Measurements from ENCODE around the gene PLET1.
A peak's percentile ranks its signal among the peaks of the same experiment; 100 is the strongest.

The PLET1 gene

DNA sequence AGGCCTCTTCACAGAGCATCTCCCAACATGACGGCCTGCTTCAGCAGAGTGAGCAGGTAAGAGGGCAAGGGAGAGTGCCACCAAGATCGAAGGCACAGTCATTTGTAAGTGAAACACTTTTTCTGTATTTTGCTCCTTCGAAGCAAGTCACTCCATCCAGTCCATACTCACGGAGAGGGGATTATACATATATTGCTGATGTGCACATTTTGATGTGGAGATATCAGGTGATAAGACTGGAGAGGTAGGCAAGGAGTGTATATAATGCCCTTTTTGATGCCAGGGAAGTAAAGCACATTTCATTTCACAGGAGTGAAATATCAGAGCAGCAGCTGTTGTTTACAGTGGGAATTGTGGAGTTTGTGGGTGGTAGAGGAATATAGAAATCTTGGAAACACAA is 23.2 kb downstream of the PLET1 start:
- no peak for DNase-seq

DNA sequence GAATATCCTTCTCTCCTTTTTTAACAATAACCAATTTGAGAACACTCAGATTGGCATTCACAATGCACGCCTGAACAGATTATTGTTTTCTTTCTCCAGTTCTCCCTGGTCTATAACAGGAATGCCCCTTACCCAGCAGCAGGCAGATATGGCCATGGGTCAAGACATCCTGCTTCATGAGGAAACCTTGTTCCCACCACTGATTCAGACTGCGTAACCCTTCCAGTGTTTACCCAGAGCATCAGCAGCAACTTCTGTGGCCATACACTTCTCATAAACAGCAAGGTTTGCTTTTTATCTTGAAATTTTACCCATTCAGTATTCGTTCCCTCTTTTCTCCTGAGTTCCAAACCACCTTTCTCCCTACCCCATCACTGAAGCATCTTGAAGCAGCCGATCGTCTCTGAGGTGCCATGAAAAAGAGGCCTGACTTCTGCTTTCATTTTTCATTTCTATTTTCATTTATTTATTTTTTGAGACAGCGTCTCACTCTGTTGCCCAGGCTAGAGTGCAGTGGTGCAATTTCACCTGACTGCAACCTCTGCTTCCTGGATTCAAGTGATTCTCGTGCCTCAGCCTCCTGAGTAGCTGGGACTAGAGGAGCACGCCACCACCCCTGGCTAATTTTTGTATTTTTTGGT is 24.8 kb downstream of the PLET1 start:
- DNase-seq = no peak

GRCh38 chr11:112231952-112232351 is 28.7 kb downstream of the PLET1 start:
- DNase-seq = no peak

DNA sequence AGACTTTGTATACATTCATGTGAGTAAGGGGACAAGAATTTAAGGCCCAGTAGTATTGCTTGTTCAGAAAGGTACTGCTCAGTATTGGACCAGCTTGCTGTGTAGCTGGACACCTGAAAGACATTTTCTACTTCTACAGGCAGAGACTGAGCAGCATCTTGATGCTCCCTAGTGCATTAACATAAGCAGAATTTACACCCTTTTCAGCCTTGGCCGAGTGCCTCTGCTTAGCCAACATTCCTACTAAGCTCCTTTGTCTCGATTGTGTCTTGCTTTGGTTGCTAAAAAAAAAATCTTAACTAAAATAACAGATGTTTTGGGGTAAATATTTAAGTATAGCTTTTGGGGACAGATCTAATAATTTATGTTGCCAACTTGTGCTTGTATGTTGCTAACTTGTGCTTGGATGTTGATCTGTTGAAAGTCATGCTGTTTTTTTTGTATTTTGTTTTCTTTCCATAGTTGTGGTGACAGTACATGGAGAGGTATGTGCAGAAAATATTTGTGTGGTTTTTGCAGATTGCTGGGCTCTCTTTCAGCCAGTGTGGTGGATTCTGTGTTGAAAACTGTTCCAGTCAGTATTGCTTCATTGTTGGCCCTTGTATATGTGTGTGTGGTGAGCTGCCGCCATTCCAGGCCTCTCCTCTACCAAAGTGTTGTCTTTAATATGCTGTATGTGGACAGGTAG is 30.8 kb downstream of the PLET1 start:
- DNase-seq = no peak

DNA sequence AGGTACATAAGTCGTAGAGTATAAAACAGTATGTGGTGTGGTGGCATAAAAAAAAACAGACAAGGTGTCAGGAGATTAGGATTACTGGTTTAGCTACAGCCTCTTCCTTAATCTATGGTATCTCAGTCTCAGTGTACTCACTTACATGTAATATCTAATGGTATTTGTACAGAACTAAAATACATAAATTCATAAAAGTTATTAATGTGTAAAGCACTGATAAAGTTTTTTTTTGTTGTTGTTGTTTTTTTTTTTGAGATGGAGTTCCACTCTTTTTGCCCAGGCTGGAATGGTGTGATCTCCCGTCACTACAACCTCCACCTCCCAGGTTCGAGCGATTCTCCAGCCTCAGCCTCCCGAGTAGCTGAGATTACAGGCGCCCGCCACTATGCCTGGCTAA is 31.5 kb downstream of the PLET1 start:
- DNase-seq = no peak

DNA sequence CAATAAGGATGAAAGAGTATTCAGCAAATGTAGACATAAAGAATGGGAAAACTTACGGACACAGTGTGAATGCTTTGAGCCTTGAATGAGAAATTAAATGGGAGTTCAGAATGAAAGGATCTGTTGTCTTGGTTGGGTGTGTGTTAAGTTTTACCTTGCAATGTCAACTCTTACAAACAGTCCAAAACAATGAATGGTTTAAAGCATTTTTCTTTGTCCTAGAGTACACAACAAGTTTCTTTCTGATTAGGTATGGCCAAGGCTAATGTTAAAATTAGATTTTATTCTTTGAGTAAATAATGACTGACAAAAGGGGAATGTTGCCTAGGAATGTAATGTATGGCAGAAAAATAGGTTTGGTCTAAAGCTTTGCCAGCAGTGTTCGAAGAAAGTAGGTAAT is 32.0 kb downstream of the PLET1 start:
- no peak for DNase-seq

- no peak for DNase-seq
These were observed 33.2 kb downstream of the PLET1 start for GRCh38 chr11:112227471-112227870.

GRCh38 chr11:112226831-112227401 is 33.7 kb downstream of the PLET1 start:
- DNase-seq = peak in 1 of 2 experiments; percentile 7

- DNase-seq = peak; percentile 64 to 81
These were observed 34.4 kb downstream of the PLET1 start, which contains the start of gene PTS for GRCh38 chr11:112226062-112226830. PTS (plus strand) TSS chr11:112226428; CDS start chr11:112226444, 16 bp downstream.

DNA sequence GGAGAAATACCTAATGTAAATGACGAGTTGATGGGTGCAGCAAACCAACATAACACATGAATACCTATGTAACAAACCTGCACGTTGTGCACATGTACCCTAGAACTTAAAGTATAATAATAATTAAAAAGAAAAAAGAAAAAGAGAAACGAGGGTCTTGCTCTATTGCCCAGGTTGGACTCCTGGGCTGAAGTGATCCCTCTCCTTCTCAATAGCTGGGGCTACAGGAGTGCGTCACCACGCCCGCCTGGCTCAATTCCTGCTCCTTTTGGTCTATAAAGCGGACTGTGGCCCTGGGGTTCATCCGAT is 35.0 kb downstream of the PLET1 start:
- DNase-seq = no peak

DNA sequence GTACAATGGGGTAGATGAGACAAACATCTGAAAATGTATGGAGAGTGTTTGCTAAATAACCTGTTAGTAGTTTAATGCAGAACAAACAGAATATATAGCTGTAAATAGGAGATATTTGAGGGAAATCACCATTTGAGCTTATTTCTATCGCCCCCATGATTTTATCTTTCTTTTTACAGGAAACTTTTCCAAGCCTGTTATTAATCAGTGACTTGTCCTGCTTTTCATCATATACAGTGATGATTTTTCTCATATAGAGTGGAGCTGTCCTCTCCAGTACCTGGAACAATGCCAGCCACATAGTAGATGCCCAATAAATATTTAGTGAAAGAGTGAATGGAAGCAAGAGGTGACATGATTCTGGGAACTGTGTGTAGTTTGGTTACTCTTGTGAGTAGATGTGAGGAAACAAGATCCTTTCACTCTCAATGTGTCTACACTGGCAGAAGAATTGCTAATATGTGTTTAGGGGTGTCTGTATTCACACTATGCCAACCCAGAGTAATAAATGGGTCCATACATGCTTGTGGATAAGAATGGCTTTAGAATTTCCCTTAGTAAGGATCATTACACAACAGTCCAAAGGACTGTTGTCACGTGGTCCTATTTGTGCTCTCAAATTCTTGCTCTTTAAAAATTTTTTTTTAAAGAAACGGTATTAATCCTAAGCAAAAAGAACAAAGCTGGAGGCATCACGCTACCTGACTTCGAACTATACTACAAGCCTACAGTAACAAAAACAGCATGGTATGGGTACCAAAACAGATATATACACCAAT is 36.7 kb downstream of the PLET1 start:
- DNase-seq = no peak

GRCh38 chr11:112223121-112223520 is 37.5 kb downstream of the PLET1 start:
- DNase-seq = no peak

DNA sequence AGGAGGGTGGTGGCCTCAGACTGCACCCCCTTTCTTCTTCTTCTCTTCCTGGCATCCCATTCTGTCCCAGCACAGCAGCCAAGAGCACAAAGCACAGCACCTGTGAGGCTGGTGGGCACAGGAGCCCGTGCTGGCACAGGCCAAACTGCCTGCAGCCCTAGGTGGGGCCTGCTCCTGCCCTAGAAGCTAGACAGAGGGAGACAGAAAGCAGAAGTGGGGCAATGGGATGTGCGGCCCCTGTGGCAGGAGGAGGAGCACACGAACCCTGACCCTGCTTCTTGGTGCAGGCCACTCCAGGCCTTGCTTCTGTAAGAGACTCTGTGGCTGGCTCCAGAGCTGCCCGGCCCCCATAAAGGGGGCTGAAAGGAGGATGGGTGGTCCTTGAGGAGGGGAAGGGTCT is 38.4 kb downstream of the PLET1 start:
- no peak for DNase-seq

- no peak for DNase-seq
These were observed 39.3 kb downstream of the PLET1 start for GRCh38 chr11:112221274-112221835.

GRCh38 chr11:112219476-112220232 is 41.0 kb downstream of the PLET1 start:
- DNase-seq = peak; percentile 28 to 36

DNA sequence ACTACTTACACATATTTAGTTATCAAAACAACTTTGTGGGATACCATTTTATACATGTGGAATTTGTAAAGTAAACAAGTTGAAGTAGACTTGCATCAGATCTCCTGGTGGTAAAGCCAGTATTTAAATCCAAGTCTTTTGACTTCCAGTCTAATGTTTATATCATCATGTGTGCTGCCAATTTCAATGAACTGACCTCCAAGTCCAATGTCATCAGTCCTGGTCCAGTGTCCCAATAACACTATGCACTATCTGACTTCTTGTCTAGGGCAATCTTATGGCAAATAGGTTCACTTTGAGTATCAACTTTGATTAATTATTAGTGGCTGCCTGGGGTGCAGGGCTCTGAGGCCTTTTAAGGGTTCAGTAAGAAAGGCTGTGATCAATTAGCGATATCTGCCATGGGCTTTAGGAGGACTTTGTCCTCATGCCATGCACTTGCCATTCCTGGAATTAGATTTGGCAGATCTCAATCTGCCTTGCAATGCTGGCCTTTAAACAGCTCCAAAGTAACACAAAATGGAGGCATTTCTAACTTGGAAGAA is 44.0 kb downstream of the PLET1 start:
- DNase-seq = no peak

DNA sequence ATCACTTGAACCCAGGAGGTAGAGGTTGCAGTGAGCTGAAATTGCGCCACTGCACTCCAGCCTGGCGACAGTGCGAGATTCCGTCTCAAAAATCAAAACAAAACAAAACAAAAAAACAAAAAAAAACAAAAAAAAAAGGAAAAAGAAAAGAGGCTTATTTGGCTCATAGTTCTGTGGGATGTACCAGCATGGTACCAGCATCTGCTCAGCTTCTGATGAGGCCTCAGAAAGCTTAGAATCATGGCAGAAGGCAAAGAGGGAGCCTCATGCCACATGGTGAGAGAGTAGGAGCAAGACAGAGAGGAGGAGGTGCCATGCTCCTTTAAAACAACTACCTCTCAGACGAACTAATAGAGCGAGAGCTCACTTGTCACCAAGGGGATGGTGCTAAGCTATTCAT is 45.0 kb downstream of the PLET1 start:
- DNase-seq = no peak

GRCh38 chr11:112213753-112214152 is 46.9 kb downstream of the PLET1 start:
- DNase-seq = no peak

DNA sequence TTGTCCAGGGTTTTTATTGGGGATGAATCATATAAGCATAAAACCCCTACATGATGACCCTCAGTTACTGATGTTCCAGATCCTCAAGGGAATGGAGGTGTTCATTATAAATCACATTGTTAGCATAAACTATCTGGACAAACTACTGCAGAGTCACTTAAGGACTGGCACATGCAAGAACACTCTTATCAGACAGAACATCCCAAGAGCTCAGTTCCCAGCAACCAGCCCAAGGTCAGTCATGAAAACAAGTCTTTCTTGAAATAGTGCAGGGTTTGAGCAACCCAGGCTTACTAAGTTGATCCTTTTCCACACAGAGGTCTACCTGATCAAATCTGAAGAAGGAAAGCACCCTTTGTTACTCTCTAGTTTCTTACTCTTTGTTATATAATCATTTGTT is 48.0 kb downstream of the PLET1 start:
- no peak for DNase-seq

DNA sequence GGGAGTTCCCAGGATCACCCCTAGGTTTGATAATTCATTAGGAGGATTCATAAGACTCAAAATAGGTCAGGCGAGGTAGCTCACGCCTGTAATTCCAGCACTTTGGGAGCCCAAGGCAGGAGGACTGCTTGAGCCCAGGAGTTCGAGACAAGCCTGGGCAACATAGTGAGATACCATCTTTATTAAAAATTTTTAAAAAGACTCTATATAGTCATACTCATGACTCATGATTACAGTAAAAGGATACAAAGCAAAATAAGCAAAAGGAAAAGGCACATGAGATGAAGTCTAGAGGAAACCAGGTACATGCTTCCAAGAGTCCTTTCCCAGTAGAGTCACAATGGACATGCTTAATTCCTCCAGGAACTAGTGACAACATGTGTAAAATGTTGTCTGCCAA is 48.4 kb downstream of the PLET1 start:
- DNase-seq = no peak

GRCh38 chr11:112211536-112211935 is 49.1 kb downstream of the PLET1 start:
- no peak for DNase-seq

GRCh38 chr11:112210890-112211289 is 49.8 kb downstream of the PLET1 start:
- no peak for DNase-seq
